Measurements from ENCODE around the gene ATP13A4.

Gene ATP13A4

DNA sequence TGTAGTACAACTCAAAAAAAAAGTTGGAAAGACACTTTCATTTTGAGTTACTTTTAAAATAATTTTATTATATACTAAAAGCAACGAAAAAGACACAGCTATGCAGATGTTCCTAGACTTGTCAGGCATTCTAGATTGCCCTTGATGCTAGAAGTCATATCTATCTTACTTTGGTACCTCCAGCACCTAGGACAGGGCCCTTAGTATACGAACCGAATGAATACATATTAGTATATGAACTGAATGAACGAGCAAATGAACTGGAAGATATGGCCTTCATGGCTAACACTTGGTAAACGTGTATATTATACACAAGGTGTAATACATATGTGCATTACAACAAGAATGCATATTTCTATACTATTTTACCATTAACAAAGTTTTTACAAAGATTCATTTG, 200.3 kb downstream of the ATP13A4 start:
- no peaks in the 10 kb centered on the region for H3K36me3 ChIP-seq
- H3K4me1 ChIP-seq = no peaks in the 10 kb centered on the region
- H3K27me3 ChIP-seq = peaks cover 10% of the 10 kb centered on the region
- no peak for DNase-seq
- H3K9me3 ChIP-seq = no peaks in the 10 kb centered on the region
- no peak overlapping the region for H3K4me3 ChIP-seq (ENCODE audit: low read depth, low read length)
- TF ChIP-seq, protein P1, sequence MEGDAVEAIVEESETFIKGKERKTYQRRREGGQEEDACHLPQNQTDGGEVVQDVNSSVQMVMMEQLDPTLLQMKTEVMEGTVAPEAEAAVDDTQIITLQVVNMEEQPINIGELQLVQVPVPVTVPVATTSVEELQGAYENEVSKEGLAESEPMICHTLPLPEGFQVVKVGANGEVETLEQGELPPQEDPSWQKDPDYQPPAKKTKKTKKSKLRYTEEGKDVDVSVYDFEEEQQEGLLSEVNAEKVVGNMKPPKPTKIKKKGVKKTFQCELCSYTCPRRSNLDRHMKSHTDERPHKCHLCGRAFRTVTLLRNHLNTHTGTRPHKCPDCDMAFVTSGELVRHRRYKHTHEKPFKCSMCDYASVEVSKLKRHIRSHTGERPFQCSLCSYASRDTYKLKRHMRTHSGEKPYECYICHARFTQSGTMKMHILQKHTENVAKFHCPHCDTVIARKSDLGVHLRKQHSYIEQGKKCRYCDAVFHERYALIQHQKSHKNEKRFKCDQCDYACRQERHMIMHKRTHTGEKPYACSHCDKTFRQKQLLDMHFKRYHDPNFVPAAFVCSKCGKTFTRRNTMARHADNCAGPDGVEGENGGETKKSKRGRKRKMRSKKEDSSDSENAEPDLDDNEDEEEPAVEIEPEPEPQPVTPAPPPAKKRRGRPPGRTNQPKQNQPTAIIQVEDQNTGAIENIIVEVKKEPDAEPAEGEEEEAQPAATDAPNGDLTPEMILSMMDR (IDR thresholded peaks at IDR 0.05; ENCODE audit: low read depth, low read length) = no peak

Measured in BE2C (cell line).